Limb (tissue), 2 donors: ENCODE data around the gene CAMP.

ENCODE experiments used
- DNase-seq, 2 donors: peaks; one replicate each; pipeline ENCODE4 v3.0.0-alpha.2; 2016; ENCODE audit errors: extremely low spot score in 2 of 2

Gene CAMP

DNA sequence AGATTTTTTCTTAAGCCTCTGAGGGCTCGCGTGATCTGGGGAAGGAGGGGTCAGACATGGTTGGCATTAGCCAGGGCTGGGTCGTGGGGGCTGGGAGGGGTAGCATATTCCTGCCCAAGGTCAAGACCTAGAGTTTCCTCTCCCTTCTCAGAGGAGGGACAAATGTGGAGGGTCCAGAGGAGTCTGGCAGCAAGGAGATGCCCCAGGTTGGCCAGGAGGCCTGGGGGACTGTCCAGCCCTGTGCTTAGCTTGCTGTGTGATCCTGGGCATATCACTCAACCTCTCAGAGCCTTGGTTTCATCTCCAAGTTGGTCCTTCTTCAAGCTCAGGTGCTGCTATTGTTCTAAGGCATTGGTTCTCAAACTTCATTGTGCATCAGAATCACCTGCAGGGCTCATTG, 9.1 kb upstream of the CAMP start:
- no peak for DNase-seq

DNA sequence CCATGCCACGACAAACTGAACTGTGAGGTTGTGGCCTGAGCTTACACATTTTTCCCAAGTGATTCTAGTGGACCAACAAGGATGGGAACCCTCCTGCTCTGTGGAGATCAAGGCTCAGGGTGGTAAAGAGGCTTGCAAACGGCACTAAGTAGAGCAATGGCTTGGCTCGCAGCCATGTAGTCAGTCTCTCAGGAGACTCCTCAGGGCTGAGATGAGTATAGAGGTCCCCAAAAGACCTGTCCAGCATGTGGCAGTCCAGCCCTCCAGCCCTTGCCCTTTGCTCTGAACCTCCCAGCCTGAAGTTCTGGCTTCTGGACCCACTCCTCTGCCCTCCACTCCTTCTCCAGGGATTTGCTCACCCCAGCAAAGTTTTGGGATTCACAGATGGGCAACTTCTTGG, 8.3 kb upstream of the CAMP start:
- DNase-seq: no peak

DNA sequence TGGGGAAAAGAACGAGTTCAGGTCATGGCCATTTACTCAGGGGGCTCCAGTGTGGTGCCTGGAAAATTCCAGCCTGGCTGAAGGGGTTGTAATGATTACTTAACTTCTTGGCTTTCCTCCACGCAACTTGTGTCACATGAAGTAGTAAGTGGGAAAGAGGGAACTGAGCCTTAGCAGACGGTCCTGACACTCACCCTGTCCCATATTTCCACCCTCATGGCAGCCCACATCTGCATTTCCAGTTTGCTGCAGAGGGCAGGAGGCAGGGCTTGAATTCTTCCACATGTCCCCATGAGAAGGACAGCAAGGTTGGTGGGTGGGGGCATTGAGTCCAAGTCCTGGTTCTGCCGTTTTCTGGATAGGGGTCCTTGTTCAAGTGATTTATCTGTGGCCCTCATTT, 7.8 kb upstream of the CAMP start:
- peak in 1 of 2 donors; percentile 36 for DNase-seq

DNA sequence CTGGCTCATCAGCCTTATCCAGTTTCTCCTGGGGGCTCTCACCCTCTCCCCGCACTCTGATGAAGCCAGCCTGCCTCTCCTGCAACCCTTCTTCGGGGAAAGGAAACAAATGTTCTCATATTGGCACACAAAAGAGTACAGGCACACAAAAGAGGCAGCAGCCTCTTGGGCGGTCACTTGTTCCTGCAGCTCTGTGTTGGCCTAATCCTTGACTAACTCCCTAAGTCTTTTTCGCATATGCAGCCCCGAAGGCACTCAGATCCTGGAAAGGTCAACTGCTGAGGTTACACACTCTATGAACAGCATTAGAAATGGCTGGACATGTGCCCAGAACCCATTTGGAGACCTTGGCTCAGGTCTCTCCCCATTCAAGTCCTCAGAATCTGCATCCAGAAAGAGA, 7.4 kb upstream of the CAMP start:
- no peak for DNase-seq

DNA sequence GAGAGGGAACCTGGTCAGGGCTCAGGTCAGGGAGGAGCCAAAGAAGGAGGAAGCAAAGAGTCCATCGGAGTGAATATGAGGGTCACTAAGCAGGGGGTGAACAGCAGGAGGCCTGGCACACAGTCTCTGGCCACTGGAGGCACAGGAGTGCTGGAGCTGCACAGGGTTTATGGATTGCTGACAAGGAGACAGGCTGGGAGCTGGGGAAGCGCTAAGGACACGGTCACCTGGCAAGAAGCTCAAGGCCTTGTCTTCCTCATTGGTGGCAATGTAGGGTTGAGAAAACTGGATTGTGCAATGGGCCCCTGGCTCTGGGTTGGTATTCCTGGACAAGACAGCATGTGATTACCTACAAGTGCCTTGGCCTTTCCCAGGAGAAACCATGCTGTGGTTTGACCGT, 5.8 kb upstream of the CAMP start:
- DNase-seq: no peak

DNA sequence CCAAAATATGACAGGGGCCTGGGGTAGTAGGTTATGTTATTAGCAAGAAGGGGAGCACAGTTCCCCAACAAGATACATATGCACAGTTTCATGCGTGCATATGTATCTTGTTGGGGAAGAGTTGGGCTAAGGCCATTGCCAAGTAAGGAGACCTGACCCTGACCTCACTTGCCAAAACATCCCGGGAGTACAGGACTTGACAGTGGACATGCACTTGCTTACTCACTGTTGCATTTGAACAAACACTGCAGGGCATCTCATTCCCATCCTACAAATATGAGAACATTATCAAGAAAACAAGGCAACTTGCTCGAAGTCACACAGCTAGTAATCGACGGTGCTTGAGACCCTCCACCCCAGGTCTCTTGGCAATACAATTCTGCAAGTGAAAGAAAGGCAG, 4.8 kb upstream of the CAMP start:
- no peak for DNase-seq

DNA sequence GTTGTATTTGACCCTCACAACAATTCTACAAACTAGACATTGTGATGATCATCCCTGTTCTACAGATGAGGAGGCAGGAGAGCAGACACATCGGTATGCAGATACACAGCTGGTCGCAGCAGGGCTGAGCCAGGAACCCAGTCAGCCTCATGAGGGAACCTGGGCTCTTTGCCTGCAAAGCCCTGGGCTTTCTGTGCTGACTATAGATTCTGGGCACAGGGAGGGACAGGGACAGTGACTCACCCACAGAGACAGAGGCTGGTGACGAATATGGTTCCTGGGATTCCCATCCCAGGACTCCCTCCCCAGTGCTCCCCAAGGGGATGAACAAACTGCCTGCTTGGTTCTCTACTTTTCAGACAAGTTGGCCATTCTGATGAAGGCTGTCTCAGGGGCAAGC, 3.8 kb upstream of the CAMP start:
- no peak for DNase-seq

DNA sequence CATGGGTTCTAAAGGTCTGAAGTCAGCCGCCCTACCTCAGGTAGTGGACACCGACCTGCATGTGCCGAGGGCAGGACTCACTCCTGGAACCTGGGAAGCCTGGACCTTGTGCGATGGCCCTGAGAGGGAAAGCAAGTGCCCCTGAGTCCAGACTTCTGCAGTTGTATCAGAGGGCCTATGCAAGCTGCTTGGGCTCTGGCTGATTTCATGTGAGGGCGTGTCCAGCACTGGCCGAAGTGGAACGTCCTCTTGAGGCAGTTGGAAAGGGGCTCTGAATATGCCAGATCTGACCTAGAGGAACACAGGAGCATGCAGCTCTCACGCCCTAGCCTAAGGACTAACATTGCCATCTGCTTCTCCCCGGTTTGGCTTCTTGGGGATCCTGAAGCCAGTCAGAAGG, 2.5 kb upstream of the CAMP start:
- no peak for DNase-seq

DNA sequence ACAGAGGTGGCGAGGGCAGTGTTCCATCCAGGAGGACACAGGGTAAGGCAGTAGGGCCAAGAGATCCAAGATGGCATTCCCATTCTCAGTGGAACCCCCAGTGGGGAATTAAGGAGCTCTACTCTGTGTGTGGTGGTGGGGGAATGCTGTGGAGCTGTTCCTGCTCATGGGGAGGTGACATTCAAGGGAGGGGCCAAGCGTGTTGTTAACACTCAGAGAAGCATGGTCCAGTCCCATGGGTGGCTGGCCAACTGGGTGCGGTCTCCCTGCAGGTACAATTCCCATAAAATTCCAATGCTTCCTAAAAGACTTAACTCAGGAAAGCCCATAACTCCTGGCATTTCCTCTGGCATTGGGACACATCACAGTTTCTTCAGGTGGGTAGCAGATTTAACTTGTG, 2.3 kb downstream of the CAMP start:
- DNase-seq: no peak

DNA sequence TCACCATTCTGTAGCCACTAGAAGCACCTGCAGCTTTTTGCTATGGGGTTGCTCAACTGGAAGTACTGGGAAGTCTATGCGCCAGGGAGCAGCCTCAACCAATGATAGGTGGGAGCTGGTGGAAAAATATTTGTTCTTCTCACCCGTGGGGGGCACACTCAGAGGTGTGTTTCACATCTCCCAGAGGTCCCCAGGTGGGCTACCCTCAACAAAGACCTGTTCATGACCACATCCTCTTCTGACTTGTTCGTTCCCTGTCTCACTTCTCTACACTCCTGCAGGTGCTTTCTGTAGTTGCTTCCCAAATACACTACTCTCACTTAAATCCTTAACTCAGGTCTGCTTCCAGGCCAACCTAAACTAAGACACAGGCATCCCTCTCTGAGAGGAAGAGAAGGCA, 3.6 kb downstream of the CAMP start:
- no peak for DNase-seq

DNA sequence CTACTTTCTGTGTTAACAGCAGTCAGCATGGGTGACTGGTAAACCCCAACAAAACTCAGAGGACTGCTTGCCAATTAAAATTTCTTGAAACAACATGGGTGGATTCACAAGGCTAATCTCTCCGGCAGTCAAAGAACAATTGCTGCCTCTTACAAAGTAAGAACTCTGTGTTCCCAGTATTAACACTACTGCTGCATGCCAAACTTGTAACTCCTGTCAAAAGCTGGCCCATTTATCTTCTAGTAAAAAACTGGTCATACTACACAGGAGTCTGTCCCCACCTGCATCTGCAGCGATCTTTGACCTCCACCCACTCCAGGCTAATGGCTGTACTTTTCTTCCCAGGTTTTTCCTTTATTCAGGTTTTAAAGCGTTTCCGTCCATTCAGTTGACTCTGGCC, 8.9 kb downstream of the CAMP start:
- DNase-seq: no peak

DNA sequence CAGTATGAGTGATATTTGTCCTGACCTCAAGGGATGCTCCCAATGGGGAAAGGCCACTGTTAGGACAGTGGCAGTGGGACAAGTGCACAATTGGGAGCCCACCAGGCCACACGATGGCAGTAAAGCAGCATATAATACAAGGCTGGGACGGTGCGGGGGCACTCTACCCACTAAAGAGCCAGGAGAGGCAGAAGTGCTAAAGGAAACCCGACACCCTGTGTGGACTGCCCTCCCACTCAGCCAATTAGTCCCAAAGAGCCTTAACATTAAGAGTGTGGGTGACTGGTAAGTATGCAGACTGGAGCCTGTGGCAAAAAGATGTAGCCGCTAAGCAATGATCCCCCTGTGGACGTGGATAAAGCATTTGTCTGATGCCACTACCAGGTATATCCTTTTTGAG, 9.4 kb downstream of the CAMP start:
- peak in 1 of 2 donors; percentile 70 for DNase-seq

DNA sequence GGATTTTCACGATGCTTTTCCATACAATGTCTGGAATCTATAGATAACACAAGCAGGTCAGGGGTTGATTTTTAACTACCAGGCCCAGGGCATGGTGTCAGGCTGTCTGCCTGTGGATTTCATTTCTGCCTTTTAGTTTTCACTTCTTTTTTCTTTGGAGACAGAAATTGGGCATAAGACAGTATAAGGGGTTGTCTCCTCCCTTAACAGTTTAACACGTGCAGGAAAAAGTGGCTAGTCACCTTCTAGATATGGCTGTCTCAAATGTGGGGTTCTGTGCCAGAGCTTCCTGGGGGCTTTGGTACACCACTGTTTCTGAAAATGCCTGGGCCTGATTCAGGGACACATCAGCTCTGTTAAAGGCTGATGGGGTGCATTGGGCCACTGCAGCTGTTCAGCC, 10.2 kb downstream of the CAMP start:
- DNase-seq: no peak

DNA sequence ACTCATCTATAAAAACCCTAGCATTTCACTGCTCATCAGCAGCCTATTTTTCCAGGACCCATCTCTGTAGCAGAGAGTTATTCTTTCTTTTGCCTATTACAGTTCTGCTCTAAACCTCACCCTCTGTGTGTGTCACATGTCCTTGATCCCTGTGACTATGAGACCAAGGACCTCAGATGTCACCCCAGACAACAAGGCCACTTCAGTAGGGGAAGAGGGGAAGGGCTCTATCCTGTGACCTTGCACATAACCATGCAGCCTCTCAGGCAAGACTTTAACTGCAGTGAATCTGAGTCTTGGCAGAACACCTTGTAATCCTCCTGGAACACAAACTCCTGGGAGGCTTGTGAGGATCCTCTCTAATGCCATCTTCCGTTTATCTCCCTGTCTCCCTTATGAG, 13.2 kb downstream of the CAMP start:
- DNase-seq: no peak

DNA sequence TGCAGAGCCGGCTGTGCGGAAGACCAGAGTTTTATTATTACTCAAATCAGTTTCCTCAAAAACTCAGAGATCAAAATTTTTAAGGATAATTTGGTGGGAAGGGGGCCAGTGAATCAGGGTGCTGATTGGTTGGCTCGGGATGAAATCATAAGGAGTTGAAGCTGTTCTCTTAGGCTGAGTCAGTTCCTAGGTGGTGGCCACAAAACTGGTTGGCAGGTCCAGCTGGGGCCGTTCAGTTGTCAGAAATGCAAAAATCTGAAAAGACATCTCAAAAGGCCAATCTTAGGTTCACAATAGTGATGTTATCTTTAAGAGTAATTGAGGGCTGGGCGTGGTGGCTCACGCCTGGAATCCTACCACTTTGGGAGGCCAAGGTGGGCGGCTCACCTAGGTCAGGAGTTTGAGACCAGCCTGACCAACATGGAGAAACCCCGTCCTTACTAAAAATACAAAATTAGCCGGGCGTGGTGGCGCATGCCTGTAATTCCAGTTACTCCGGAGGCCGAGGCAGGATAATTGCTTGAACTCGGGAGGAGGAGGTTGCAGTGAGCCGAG, 15.3 kb downstream of the CAMP start:
- DNase-seq: no peak

DNA sequence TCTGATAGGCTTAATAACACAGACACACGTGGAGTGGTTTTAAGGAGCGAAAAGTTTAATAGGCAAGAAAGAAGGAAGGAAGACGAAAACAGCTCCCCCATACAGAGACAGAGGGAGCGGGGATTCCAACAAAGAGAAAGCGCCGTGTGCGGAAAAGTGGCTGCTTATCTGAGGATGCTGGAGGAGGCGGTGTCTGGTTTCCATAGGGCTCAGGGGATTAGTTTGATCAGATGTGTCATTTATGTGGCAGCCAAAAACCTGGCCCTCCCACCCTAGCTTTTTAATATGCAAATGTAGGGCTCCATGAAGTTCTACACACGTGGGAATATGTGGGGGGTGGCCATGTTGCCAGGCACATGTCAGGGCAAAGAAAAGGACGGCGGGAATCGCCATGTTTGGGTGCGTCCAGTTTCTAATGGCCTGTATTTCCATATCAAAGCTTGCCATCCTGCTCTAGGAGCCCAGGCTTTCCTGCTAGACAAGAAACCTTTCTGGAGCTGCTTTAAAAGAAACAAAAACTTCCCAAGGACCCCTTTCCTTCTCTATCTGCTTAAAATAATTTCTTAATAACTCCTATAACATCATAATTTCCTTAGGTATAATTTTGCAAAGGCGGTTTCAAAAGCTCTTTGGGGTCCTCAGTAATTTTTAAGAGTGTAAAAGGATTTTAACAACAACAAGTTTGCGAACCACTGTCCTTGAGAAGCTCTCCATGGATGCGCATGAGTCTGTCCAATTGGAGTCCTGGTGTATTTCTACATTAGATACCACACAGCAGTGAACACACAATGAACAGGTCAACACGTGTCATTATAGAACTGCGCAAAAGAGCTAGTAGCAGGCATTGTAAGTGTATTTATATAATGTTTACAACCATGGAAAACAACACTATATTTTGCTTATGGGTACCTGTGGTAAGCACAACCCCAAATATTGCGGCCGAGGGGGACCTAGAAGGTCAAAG, 17.0 kb downstream of the CAMP start:
- no peak for DNase-seq

DNA sequence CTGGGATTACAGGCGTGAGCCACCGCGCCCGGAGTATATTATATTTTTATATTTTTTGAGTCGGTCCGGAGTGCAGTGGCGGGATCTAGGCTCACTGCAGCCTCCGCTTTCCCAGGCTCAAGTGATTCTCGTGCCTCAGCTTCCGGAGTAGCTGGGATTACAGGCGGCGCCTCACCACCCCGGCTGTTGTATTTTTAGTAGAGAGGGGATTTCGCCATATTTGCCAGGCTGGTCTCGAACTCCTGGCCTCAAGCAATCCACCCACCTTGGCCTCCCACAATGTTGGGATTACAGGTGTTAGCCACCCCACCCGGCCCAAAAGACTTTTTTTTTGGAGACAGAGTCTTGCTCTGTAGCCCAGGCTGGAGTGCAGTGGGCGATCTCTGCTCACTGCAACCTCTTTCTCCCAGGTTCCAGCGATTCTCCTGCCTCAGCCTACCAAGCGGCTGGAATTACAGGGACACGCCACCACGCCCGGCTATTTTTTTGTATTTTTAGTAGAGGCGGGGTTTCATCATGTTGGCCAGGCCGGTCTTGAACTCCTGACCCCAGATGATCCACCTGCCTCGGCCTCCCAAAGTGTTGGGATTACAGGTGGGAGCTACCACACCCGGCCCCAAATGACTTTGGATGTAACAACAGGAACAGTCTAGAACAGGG, 18.6 kb downstream of the CAMP start:
- DNase-seq: no peak

DNA sequence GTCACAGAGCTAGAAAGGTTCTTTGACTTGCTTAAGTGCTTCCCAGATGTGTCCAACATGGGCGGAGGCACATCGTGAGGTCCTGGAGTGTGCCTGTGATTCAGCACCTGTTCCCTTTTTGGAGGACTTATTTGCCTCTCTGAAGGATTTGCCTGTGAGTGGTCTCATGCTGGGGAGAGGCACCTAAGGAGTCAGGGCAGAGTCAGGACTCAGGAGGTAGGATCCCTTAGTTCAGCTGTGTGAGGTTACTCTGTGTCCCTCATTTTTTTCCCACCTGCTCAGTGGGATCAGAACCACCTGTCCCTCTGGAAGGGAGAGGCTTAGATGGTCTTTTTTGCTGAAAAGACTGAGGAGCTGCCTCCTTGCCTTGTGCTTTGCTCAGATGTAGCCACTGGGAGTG, 20.6 kb downstream of the CAMP start:
- no peak for DNase-seq

DNA sequence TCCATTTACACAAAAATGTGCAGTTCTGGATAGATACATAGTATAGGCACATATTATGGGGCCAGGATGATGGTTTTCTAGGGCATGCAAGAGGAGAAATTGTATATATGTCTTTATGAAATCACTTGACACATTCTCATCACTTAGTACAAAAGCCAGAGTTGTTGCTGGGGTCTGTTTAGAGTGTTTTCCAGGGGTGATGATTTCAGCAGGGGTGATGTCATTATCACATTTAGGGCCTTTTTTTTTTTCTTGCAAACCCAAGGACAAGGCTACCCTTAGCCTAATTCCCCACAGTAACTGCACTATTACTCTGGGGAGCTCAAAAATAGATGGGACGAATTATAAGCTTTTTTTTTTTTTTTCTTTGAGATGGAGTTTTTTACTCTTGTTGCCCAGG, 21.2 kb downstream of the CAMP start:
- no peak for DNase-seq

DNA sequence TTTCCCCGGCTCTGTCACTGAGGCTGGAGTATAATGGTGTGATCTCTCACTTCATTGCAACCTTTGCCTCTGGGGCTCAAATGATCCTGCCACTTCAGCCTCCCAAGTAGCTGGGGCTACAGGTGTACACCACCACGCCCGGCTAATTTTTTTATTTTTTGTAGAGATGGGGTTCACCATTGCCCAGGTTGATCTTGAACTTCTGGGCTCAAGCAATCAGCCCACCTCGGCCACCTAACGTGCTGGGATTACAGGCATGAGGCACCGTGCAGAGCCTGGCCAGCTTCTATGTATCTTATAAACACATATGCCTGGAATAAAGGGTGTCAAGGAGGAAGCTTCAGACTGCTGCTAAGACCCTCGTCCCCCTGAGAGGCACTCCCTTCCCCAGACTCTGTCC, 21.8 kb downstream of the CAMP start:
- no peak for DNase-seq

DNA sequence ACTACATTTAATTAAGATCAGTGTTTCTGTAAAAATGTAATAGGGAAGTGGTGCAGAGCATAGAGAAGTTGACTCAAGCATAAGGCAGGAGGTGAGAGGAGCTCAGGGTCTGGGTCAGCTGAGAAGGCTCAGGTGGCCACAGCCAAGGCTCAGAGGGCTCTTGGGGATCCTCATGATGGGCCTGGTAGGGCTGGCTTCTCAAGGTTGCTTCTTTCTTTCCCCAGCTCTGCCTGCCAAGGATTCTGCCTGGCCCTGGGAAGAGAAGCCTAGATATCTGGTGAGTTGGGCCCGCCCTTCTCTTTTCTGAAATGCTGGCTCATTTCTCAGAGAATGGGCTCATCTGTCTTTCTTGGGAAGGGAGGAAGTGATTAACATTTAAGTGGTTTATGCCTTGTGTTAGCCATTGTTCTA, 24.1 kb downstream of the CAMP start:
- no peak for DNase-seq

DNA sequence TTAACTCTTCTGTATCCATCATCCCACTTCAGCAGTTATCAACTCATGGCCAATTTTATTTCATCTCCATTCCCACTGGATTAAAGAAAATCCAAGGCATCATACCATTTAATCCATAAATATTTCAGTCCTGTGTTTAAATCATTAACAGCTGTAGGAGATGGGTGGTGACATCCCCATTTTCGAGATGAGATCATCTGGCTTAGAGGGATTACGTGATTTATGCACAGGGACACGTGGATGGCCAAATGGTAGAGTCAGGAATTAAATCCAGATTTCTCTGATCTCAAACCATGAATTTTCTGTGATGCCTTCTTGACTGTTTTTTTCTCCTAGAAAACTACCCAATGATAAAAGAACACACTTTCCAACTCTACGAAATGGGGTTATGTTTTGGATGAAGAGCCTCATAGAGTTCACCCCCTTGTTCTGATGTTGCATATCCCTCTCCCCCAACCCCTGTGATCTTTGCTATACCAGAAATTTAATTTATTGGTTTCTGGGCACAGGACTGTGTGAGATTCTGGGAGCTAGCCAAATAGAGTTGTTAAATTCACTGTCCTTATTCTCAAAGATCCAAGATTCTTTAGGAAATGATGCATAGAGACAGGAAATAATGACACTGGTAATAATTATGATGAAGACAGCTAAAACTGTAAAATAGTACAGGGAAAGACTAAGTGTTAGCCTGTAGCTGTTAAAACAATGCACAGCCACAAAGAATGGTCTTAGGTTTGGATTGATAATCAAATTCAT, 25.0 kb downstream of the CAMP start:
- no peak for DNase-seq
